Calu3 (cell line): ENCODE measurements around the gene CPE. TPM values are rescaled to one million over a fixed set of nuclear protein-coding genes. Genes with fewer than 3 reads are reported as not detected.

ENCODE experiments used
- BruUV-seq: library from RNA; stranded (reverse); fragments of 400-500 nt; replicated peaks from 2 replicates; lab custom pipeline; 2021; lab: Mats Ljungman, UMichigan
- CTCF ChIA-PET: fragments of 300-600 bp; sonication (Branson Sonifier 250); formaldehyde crosslinking; loops from one replicate; lab custom pipeline; 2022; ENCODE audit warnings: antibody characterized with exemption; lab: Charles Lee
- DNase-seq: peaks from one replicate; pipeline ENCODE4 v3.0.0; 2022
- H3K27ac Mint-ChIP-seq: one replicate; pipeline ENCODE4 v1.8.0; 2022; ENCODE audit warnings: mixed read lengths; ENCODE audit not compliant: unreplicated experiment
- H3K27me3 Mint-ChIP-seq: one replicate; pipeline ENCODE4 v1.8.0; 2022; ENCODE audit warnings: mixed read lengths; ENCODE audit not compliant: unreplicated experiment
- H3K36me3 Mint-ChIP-seq: one replicate; pipeline ENCODE4 v1.8.0; 2022; ENCODE audit warnings: mild to moderate bottlenecking, moderate library complexity, mixed read lengths; ENCODE audit not compliant: insufficient read depth, unreplicated experiment
- H3K4me1 Mint-ChIP-seq: one replicate; pipeline ENCODE4 v1.8.0; 2022; ENCODE audit warnings: mild to moderate bottlenecking, low read depth, mixed read lengths; ENCODE audit not compliant: unreplicated experiment
- H3K4me3 Mint-ChIP-seq: one replicate; pipeline ENCODE4 v1.8.0; 2022; ENCODE audit warnings: mild to moderate bottlenecking, low read depth, moderate library complexity, mixed read lengths; ENCODE audit not compliant: unreplicated experiment
- H3K9me3 Mint-ChIP-seq: one replicate; pipeline ENCODE4 v1.8.0; 2022; ENCODE audit warnings: low read depth, mixed read lengths; ENCODE audit not compliant: unreplicated experiment
- intact Hi-C: fragments of 100-400 bp; cut with micrococcal nuclease; formaldehyde crosslinking; loops from one replicate; pipeline ENCODE4 v1.10.0; 2022; ENCODE audit not compliant: unreplicated experiment
- total RNA-seq: library from RNA; stranded (reverse); gene quantifications from 2 replicates; pipeline ENCODE4 v1.2.3, GENCODE V29; 2022
- TF ChIP-seq, protein P1 (sequence below): fragments of 200-600 bp; IDR thresholded peaks from one replicate; pipeline ENCODE4 v1.8.0; 2022; ENCODE audit warnings: antibody characterized with exemption; ENCODE audit not compliant: unreplicated experiment

The CPE gene
- total RNA-seq, 1 experiment from 2014 or later, result 4.7 TPM

DNA sequence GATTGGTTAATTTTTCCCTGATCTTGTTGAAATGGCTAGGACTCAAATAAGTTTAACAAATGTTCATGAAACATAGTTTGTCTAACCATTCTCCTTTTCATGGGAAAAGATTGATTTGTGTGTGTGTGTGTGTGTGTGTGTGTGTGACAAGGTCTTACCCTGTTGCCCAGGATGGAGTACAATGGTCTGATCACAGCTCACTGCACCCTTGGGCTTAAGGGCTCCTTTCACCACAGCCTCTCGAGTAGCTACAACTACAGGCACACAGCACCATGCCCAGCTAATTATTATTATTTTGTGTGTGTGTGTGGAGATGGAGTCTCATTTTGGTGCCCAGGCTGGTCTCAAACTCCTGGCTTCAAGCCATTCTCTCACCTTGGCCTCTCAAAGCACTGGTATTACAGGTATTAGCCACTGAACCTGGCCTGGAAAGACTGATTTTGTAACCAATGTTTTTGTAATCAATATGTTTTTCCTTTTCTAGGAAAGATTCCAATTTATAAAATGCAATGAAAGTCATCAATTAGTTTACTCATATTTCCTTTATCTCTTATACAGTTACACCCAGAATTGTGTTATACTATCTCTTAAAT, 139.3 kb downstream of the CPE start:
- no peak for DNase-seq
- intact Hi-C loops, result no loop called here
- no peaks in the 10 kb centered on the region for H3K36me3 Mint-ChIP-seq
- TF ChIP-seq, protein P1, sequence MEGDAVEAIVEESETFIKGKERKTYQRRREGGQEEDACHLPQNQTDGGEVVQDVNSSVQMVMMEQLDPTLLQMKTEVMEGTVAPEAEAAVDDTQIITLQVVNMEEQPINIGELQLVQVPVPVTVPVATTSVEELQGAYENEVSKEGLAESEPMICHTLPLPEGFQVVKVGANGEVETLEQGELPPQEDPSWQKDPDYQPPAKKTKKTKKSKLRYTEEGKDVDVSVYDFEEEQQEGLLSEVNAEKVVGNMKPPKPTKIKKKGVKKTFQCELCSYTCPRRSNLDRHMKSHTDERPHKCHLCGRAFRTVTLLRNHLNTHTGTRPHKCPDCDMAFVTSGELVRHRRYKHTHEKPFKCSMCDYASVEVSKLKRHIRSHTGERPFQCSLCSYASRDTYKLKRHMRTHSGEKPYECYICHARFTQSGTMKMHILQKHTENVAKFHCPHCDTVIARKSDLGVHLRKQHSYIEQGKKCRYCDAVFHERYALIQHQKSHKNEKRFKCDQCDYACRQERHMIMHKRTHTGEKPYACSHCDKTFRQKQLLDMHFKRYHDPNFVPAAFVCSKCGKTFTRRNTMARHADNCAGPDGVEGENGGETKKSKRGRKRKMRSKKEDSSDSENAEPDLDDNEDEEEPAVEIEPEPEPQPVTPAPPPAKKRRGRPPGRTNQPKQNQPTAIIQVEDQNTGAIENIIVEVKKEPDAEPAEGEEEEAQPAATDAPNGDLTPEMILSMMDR, result no peak
- no peaks in the 10 kb centered on the region for H3K27me3 Mint-ChIP-seq
- no TSS peak for BruUV-seq
- H3K4me3 Mint-ChIP-seq, result no peak overlapping the region
- CTCF ChIA-PET, result no interaction called here
- no peaks in the 10 kb centered on the region for H3K4me1 Mint-ChIP-seq
- H3K27ac Mint-ChIP-seq, result no peak overlapping the region
- no peaks in the 10 kb centered on the region for H3K9me3 Mint-ChIP-seq

DNA sequence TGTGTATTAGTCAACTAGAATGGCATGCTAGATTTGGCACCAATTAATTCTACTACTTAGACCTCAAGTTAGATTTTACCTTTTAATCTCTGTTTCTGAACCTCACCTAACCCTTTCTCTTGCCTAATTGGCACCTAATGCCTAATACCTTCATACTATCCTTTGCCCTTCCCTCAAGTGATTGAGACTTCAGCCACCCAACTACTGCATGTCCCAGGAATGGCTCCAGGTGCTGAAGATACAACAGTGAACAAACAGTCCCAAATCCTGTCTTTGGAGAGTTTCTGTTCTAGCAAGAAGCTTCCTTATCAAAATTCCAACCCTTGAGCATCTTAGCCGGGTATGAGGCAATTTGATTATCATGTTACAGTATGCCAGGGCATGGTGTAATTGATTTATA, 139.9 kb downstream of the CPE start:
- Mint-ChIP-seq H3K36me3 (no peaks in the 10 kb centered on the region), H3K4me3 (no peak overlapping the region), H3K27ac (no peak overlapping the region), H3K9me3 (no peaks in the 10 kb centered on the region), H3K27me3 (no peaks in the 10 kb centered on the region), H3K4me1 (no peaks in the 10 kb centered on the region)
- BruUV-seq, result no TSS peak
- intact Hi-C loops, result no loop called here
- TF ChIP-seq, protein P1, result no peak
- CTCF ChIA-PET, result no interaction called here
- DNase-seq, result no peak

DNA sequence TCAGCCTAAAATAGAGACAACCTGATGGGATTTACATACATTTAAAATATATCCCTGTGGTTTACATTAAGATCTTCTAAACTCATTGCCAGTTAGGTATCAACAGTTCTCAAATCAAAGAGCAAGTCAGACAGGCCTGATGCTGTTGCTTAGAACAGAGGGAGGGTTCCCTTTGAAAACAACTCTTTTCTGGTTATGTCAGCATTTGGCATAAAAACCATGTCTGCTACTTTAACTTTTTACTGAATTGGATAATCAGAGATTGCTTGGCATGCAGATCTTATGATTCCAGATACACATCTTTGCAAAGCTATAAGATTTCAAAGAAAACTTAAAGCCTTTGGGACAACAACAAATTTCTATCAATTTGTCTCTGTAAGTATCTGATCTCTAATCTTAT, 140.8 kb downstream of the CPE start:
- TF ChIP-seq, protein P1, result no peak
- CTCF ChIA-PET, result no interaction called here
- no peaks in the 10 kb centered on the region for H3K9me3 Mint-ChIP-seq
- DNase-seq, result no peak
- H3K36me3 Mint-ChIP-seq, result no peaks in the 10 kb centered on the region
- H3K4me3 Mint-ChIP-seq, result no peak overlapping the region
- H3K27me3 Mint-ChIP-seq, result no peaks in the 10 kb centered on the region
- no peak overlapping the region for H3K27ac Mint-ChIP-seq
- no TSS peak for BruUV-seq
- intact Hi-C loops, result no loop called here
- no peaks in the 10 kb centered on the region for H3K4me1 Mint-ChIP-seq

DNA sequence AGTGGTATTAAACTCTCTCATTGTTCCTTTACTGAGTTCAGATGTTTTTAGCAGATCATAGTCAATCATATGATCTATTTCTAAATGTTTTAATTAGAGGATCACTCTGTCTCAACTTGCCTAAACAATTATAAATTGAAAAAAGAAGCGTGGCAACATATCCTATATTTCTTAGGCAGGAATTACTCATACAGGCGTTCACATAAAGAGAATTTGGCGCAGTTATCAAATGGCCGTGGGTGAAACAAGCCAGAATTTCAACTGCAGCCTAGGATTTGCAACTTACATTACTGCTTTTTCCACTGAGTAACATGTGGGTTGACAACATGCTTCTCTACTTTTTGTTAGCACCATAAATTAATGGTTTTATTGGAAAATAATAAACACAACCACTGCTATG, 141.3 kb downstream of the CPE start:
- CTCF ChIA-PET, result no interaction called here
- H3K27me3 Mint-ChIP-seq, result no peaks in the 10 kb centered on the region
- no peak for DNase-seq

More for the DNA sequence above, 141.3 kb downstream of the CPE start:
- Mint-ChIP-seq H3K4me1 (no peaks in the 10 kb centered on the region), H3K36me3 (no peaks in the 10 kb centered on the region), H3K9me3 (no peaks in the 10 kb centered on the region), H3K27ac (no peak overlapping the region), H3K4me3 (no peak overlapping the region)
- TF ChIP-seq, protein P1, result no peak
- BruUV-seq, result no TSS peak
- intact Hi-C loops, result no loop called here
